HG02798 (cell line): ENCODE results near the gene MLLT10.
A peak's percentile ranks its signal among the peaks of the same experiment; 100 is the strongest.
"Not testable (repeated sequence)": the region's sequence is repeated elsewhere in the genome, so short reads cannot be mapped to it uniquely, and the experiment has no call there.

ENCODE experiments used
- ATAC-seq: cut with Tn5 transposase; IDR thresholded peaks from one replicate; pipeline ENCODE4 v1.9.1; 2021; ENCODE audit warnings: mild to moderate bottlenecking; ENCODE audit not compliant: unreplicated experiment, poor library complexity

MLLT10 gene

DNA sequence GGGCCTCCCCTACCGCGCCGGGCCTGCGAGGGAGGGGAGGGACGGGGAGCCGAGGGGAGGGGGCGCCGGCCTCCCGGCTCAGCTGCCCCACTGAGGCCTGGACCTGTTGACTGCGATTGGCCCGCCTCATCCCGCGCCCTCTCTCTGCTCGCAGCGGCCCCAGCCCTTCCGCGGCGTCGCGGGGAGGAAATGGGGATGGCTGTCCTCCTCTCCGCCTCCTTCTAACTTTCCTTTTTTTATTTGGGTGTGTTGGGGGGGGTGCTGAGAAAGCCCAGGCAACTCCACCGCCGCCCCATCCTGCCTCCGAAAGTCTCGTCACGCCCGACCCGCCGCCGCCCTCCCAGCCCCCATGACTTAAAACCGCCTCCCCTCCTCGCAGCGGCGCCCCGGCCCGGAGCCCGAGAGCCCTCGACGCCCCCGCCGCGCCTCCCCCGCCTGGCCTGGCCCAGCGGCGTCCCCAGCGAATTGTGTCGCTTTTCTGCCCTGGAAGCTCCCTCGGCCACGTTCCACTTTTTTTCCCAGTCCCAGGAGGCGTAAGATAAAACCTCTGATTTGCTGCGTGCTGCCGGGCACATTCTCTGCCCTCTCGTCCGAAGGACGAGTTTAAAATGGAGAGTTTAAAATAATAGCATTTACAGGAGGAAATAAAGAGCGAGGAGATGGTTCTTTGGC, 7.7 kb upstream of the MLLT10 start:
- peak; percentile 31 for ATAC-seq

DNA sequence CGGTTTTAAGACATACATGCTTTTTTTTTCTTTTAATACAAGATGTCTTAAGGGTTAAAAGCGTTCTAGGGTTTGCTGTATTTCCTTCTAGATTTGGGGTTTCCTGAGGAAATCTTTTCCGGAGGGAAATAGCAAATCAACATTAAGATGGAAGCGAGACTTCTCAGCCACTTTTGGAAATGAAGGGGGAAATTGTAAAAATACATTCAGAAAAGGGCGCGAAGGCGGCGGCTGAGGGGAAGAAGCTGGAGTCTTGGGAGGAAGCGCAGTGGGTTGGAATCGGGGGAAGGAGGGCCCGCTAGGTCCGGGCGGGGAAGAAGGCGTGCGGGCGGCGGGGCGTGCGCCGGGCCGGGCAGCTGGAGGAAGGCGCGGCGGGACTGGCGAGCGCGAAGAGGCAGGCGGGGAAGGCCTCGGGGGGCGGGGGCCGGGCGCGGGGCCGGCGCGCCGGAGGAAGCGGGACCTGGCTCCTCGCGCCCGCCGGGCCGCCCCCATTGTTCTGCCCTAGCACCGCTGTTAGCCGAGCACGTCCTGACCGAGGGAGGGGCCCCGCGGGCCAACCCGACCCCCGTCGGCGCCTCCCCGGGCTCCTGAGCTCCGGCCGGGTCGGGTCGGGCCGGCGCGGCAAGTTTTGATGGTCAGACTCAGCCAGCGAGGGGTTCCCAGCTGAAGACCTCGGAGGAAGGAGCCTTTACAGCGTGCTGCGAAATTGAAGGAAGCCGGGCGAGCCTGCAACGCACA, 7.0 kb upstream of the MLLT10 start:
- ATAC-seq: peak; percentile 36

DNA sequence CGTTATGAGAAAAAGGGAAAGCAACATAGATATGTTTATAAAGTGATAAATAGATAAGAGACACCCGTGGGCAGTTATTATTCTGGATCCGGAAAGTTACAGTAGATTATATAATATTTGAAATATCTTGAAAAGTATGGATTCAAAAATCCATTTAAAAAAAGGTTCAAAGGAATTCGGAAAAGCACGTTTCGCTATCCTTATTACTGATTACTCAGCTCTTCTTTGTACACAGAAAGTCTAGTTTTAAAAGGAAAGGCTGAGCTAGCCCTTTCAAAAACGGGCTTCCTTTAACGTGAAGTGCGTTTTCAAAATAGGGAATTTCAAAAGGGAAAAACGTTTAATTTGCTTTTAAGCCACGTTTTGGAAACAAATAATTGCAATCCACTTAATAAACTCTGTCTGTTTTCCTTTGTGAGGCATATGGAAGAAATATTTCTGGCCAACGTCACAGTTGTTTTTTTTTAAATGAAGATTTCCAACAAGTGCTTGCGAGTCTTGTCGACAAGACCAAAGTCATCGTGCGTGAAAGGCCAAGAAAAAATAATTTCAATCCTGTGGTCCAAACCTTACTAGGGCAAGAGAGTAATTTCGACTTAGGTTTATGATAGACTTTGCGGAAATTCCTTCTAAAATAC, 6.3 kb upstream of the MLLT10 start:
- no peak for ATAC-seq

DNA sequence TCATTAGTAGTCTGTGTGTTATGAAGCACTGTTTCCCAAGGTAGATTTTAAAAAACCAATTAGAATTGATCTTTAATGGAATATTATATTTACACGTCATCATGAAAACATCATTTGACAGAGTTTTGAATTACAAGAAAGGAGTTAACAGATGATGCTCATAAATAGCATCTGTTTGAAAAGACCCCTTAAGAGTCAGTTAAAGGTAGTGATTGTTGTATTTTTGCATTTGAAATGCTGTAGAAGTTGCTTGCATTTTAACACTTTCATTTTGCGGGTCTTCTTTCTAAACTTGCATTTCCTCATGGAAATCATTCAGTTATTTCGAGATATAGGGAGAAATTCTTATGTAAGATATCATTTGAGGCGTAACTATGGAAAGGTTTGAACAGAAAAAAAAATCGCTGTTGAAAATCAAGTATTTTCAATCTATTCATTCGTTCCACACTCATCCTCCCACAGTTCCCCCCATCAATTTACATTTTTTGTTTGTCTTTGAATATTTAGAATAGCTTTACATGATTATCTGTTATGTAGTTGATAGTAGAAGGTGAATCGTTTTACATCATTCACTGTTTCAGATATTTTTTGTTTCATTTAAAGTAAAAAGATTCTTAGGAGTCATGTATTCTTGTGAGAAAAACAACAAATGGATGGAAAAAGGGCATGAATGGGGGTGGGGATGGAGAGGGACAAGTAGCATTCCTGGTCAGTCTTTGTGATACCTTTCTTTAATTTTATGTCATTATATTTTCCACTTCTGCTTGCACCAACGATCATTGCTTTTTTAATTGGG, 5.6 kb upstream of the MLLT10 start:
- no peak for ATAC-seq

DNA sequence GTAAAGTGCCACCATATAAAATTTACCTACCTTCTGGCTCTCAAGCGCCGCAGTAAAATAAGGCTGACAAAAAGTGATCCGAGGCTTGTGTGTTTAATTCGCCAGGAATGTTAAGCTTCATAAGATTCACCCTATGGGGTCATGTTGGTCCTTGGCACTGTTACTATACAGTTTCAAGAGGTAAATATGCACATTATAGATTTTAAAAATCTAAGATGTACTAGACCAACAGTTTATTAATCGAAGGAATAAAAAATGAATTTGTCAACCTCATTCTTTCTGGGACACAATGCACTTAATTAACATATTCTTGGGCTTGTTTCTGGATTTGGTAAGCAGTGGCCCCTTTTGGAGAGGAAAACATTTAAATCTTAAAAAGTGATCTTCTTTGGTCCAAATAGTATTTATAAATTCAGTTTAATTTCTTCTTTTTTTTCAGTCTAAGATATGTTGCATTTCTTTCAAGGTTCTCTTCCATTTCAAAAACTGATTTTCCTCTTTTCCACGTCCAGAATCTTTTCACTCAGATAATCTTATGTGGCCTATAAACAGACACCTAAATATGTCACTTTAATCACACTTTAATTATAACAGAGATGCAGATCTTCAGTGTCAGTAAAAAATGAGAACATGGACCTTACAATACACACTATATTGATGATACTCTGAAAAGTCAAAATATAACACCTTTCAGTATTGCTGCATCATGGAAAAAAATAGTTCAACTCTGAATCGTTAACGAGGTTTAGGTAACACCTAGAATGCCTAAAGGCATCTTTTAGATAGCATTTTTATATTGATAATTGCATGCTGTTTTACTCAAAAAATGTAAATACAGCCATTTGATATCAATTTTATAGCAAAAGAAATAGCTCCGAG, 4.8 kb upstream of the MLLT10 start:
- ATAC-seq: no peak

DNA sequence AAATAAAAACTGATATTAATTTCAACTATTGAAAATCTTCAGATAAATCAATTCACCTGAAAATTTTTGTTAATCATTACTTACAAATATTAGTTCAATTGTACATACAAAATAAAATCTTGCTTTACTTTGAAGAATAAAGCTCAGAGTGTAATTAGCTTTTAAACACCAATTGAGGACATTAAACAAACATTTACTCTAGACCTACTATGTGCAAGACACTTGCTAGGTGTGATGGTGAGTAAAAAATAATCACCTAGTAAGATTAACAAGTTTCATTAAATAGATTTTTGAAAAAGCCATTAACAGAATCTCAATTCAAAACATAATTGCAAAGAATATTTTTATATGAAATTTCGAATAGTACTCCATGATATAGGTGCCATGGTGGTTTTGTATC, 3.9 kb upstream of the MLLT10 start:
- ATAC-seq: no peak

DNA sequence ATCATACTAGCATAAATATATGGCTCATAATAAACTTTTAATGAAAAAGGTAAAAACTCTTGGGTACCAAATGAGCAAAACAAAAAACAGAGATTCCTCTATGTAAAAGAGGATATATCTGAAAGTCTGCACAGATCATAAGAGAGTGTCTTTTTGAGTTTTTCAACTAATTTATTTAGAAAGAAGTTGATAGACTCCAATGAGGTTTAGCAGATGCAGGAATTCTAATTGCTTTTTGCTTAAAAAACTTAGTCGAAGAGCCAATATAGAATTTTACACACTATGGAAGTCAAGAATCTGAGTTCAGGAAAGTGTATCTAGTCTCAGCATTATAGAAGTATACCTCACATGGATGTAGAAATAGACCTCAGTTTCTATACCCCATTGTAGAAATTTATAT, 3.4 kb upstream of the MLLT10 start:
- no peak for ATAC-seq

DNA sequence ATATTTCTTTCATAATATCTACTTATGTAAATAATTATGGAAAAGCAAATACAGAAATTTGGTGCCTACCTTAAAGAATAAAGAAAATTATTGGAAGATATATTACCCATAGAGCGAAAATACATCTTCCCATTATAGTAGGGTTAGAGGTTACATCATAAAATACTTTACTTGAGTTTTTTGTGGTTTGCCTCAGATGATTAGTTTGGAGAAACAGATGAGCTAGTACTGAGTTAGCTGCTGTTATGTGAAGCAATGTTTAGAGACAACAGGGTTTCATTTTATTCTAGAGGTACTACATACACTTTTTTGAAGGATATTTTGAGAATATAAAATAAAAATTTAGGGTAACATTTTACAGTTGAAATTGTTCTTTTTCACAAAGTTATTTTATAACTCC, 2.9 kb upstream of the MLLT10 start:
- ATAC-seq: no peak

DNA sequence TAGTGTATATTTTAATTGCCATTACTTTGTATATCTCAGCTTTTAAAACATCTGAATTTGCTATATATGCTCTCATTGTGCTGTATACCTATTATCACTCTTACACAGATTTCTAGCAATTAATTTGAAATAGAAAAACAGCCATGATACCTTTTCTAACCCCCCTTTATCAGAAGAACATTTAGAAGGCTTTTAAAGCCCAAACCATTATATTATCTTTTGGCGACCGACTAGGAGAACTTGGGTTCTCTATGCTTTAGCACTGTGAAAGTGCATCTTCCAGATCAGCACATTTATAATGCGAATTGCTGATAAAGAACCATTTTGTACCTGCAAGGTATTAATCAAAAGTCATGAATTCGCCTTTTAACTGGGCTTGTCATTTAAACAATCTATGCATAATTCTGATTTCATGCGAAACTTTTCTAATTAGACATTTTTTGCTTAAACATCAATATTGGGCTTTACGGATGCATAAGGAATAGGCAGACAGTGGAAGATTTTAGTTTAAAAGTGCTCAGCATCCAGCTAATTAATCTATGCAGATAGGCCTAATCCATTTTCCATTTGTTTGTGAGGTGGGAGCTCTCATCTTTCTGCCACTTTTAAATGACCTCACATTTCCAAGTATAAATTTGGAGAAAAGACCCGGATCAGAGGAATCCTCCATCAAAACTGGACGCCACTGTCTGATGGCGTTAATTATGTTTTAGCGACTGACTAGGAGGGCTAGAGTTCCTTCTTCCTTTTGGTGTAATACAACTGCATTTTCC, 1.2 kb upstream of the MLLT10 start:
- no peak for ATAC-seq

DNA sequence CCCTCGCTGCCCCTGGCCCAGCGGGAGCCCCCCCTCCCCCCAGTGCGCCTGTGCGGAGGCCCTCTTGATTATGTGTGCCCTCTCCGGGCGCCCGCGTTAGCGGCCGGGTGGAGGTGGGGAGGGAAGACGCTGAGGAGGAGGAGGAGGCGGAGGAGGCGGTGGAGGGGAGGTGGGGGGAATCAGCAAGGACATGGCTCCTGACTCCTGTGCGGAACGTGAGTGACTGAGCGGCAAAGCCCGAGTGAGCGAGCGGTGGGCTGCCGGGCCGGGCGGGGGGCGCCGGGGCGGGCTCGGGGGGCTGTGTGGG, 201 bp downstream of the MLLT10 start:
- no peak for ATAC-seq

DNA sequence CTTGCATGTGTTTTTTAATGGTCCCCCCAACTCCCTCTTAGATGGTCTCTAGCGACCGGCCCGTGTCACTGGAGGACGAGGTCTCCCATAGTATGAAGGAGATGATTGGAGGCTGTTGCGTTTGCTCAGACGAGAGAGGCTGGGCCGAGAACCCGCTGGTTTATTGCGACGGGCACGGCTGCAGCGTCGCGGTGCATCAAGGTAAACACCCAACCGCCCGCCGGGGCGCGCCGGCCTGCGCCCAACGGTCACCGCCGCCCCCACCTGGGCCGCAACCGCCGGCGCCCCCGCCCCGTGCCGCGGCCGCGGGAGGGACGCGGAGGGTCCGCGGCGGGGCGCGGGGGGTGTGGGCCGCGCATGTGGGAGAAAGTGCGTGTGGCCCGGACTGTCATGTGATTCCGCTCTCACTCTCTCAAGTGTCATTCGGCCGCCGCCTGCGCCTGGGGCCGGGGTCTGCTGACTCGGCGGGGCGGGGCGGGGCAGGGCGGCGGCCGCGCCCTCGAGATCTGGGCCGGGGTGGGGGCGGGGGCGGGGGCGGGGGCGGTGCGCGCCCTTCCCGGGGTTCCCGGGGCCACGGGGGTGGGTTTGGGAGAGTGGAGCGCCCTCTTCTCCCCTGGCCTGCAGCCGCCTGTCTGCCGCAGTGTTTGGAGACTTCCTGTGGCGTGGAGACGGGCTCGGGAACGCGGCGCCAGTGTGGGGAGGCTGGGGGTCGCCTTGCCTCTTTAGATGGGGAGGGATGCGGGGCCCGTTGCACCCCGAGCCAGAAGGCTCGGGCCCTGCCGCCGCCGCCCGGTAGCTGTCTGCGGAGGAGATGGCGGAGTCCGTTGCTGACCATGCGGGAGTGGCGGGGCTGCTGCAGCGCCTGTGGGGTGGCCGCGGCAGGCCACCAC, 817 bp downstream of the MLLT10 start:
- ATAC-seq: peak; percentile 22

DNA sequence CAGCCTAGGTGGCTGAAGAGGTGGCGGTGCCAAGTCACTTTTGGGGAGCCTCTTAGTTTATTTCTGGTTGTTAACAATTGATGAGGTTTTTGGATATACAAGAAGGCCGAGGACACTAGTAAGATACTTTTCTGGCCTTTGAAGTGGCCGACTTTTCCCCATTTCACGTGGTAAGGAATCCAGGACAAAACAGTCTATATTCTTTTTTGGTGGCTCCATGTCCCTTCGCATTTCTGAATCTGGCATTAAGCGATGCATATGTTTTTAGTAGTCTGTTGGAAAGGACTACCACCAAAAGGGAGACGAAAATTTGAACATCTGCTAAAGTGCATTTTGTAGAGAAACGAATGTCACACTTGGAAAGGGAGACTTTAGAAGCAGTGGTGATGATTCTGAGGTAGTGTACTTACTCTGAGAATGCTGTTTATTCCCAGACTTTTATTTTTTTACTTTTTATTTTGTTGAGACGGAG, 1.5 kb downstream of the MLLT10 start:
- ATAC-seq: no peak

DNA sequence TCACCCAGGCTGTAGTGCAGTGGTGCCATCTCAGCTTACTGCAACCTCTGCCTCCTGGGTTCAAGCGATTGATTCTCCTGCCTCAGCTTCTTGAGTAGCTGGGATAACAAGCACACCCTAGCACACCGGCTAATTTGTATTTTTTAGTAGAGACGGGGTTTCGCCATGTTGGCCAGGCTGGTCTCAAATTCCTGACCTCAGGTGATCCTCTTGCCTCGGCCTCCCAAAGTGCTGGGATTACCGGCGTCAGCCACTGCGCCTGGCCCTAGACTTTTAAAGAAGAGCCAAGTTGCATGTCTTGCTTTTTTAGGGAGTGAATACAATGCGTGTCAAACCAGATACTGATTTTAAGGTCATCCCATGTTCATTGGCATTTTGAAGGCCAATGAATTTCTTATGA, 1.9 kb downstream of the MLLT10 start:
- ATAC-seq: not testable (repeated sequence)

DNA sequence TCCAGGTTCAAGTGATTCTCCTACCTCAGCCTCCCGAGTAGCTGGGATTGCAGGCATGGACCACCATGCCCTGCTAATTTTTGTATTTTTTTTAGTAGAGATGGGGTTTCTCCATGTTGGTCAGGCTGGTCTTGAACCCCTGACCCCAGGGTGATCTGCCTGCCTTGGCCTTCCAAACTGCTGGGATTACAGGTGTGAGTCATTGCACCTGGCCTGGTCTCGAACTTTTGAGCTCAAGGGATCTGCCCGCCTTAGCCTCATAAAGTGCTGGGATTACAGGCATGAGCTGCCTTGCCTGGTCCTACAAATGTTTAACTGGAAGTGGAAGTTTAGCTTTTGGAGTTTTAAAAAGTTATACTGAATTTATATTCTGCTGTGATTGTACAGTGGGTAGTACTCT, 2.8 kb downstream of the MLLT10 start:
- ATAC-seq: no peak

DNA sequence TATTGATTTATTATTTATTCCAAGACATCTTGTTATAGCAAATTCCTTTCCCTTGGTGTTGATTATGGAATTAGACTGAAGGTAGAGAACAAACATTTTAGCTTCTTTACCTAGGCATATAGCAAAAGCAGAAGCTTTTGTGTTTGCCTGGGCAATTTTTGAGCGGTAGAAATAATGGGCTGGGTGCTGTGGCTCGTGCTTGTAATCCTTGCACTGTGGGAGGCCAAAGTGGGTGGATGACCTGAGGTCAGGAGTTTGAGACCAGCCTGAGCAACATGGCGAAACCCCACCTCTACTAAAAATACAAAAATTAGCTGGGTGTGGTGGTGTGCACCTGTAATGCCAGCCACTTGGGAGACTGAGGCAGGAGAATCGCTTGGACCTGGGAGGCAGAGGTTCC, 6.7 kb downstream of the MLLT10 start:
- not testable (repeated sequence) for ATAC-seq

DNA sequence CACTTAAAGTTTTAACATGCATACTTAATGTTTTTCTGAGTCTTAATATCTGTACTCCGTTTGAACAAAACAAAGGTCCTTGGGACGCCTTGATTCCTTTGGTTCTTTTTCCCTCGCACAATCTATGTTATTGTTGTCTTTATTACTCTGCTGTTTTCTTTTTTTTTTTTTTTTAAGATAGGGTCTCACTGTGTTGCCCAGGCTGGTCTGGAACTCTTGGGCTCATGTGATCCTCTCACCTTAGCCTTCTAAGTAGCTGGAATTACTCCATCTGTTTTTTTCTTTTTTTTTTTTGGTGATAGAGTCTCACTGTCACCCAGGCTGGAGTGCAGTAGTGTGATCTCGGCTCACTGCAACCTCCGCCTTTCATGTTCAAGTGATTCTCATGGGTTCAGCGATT, 13.2 kb downstream of the MLLT10 start:
- ATAC-seq: no peak

DNA sequence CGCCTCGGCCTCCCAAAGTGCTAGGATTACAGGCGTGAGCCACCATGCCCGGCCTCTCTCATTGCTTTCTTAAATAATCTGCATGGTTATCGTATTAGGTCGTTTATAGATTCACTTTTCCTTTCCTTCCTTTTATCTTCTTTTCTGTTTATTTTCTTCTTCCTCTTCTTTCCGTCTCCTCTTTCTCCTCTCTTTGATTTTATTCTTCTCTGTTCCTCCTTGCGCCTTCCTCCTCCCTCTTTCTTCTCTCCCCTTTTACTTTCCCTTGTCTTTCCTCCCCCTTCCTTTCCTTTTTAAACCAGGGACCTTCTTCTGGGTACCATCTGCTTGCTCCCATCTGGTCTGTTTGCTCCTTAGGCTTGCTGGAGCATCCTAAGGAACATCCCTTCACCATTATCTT, 18.6 kb downstream of the MLLT10 start:
- no peak for ATAC-seq

DNA sequence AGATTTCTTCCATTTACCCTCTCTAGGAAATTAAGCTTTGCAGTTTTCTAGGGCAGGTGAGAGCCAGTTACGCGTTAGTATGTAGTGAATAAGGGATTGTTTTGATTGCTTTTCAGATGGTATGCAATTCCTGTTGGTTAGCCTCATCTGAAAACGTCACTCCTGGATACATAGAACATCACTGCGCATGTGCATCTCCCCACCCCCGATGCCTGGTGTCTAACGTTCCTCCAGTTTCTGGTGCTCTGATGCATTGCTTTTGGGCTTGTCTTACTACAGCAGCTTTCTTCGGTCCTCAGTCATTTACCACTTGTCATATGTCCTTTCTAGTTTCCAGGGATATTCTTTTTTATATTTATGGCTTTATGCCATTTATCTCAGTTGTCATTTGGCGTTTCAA, 22.5 kb downstream of the MLLT10 start:
- ATAC-seq: no peak
